Measurements from ENCODE around the gene ABHD13.

Gene ABHD13

DNA sequence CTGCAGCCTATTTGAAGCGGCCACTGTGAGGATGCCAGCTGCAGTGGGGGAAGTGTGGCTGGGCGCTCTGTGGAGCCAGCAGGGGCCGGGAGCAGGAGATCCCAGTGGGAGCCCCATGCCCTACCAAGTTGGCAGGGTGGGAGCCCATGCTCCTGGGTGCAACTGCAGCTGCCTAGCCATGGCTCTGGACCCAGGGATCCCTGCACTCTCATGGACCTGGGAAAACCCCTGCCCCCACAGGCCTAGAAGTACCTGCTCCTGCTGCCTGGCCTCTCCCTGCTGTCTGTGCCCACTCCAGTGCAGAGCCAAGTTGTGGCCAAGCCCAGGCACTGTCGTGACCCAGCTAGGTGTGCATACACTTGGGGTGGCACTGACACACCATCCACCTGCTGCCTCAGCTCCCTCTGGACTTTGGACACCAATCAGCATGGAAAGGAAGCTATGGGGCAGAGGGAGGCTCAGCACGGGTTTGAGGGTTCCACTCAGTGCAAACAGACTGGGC lies 23.7 kb upstream of the ABHD13 start:
- TF ChIP-seq, protein P1, sequence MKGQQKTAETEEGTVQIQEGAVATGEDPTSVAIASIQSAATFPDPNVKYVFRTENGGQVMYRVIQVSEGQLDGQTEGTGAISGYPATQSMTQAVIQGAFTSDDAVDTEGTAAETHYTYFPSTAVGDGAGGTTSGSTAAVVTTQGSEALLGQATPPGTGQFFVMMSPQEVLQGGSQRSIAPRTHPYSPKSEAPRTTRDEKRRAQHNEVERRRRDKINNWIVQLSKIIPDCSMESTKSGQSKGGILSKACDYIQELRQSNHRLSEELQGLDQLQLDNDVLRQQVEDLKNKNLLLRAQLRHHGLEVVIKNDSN (IDR thresholded peaks at IDR 0.05), result no peak
- TF ChIP-seq NFIC (IDR thresholded peaks at IDR 0.05), result no peak
- TF ChIP-seq FOXM1 (IDR thresholded peaks at IDR 0.05; ENCODE audit: borderline replicate concordance, low read depth), result no peak
- no peak for TF ChIP-seq TCF12 (IDR thresholded peaks at IDR 0.05; ENCODE audit: low read depth)
- TF ChIP-seq TAF1 (IDR thresholded peaks at IDR 0.05; ENCODE audit: low read depth), result no peak
- TF ChIP-seq, protein P2, sequence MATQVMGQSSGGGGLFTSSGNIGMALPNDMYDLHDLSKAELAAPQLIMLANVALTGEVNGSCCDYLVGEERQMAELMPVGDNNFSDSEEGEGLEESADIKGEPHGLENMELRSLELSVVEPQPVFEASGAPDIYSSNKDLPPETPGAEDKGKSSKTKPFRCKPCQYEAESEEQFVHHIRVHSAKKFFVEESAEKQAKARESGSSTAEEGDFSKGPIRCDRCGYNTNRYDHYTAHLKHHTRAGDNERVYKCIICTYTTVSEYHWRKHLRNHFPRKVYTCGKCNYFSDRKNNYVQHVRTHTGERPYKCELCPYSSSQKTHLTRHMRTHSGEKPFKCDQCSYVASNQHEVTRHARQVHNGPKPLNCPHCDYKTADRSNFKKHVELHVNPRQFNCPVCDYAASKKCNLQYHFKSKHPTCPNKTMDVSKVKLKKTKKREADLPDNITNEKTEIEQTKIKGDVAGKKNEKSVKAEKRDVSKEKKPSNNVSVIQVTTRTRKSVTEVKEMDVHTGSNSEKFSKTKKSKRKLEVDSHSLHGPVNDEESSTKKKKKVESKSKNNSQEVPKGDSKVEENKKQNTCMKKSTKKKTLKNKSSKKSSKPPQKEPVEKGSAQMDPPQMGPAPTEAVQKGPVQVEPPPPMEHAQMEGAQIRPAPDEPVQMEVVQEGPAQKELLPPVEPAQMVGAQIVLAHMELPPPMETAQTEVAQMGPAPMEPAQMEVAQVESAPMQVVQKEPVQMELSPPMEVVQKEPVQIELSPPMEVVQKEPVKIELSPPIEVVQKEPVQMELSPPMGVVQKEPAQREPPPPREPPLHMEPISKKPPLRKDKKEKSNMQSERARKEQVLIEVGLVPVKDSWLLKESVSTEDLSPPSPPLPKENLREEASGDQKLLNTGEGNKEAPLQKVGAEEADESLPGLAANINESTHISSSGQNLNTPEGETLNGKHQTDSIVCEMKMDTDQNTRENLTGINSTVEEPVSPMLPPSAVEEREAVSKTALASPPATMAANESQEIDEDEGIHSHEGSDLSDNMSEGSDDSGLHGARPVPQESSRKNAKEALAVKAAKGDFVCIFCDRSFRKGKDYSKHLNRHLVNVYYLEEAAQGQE (IDR thresholded peaks at IDR 0.05; ENCODE audit: low read depth), result no peak
- TF ChIP-seq YY1 (IDR thresholded peaks at IDR 0.05; ENCODE audit: low read depth), result no peak
- no peak for TF ChIP-seq CREB1 (IDR thresholded peaks at IDR 0.05; ENCODE audit: low read depth)
- TF ChIP-seq EP300 (IDR thresholded peaks at IDR 0.05; ENCODE audit: borderline replicate concordance), result no peak
- no peak for TF ChIP-seq CEBPB (IDR thresholded peaks at IDR 0.05)
- no peak for TF ChIP-seq TEAD4 (IDR thresholded peaks at IDR 0.05)
- no peak for TF ChIP-seq RAD21 (IDR thresholded peaks at IDR 0.05; ENCODE audit: low read depth)
- TF ChIP-seq ZBTB7A (IDR thresholded peaks at IDR 0.05; ENCODE audit: low read depth), result no peak
- TF ChIP-seq, protein P3, sequence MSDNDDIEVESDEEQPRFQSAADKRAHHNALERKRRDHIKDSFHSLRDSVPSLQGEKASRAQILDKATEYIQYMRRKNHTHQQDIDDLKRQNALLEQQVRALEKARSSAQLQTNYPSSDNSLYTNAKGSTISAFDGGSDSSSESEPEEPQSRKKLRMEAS (IDR thresholded peaks at IDR 0.05), result no peak
- no peak for TF ChIP-seq EGR1 (IDR thresholded peaks at IDR 0.05)

DNA sequence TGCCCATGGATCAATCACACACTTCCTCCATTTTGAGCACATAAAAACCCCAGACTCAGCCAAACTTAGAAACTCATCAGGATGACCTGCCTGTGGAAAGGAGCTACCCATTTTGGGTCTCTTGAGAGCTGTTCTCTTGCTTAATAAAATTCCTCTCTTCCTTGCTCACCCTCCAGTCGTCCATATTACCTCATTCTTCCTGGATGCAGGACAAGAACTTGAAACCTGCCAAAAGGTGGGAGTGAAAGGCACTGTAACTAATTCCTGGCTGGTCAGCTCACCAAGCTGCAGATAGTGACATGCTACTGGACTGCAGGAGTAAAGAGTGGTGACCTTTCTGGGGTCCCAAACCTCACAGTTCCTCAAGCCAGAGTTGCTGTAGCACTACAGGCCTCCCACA lies 23.0 kb upstream of the ABHD13 start:
- TF ChIP-seq YY1 (IDR thresholded peaks at IDR 0.05; ENCODE audit: low read depth), result no peak

DNA sequence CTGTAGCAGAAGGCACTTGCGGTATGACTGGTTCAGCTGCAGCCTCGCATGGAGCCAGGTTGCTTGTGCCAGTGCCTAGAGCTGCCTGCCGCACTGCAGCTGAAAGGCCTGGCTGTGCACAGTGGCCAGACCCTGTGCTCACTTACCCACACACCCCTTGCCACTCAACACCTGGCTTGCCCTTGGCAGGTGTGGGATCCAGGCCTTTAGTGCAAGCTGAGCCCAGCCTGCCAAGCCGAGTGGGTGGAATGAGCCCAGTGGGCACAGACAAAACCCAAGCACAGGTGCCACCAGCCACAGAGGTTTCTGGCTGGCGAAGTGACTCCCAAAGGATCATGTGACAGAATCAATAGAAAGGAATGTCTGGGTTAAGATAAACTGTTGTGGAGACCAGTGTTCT lies 22.3 kb upstream of the ABHD13 start:
- TF ChIP-seq YY1 (IDR thresholded peaks at IDR 0.05; ENCODE audit: low read depth), result no peak
- no peak for TF ChIP-seq CEBPB (IDR thresholded peaks at IDR 0.05)
- TF ChIP-seq, protein P2 (IDR thresholded peaks at IDR 0.05; ENCODE audit: low read depth), result no peak
- TF ChIP-seq, protein P3 (IDR thresholded peaks at IDR 0.05), result no peak
- no peak for TF ChIP-seq TEAD4 (IDR thresholded peaks at IDR 0.05)
- no peak for TF ChIP-seq TAF1 (IDR thresholded peaks at IDR 0.05; ENCODE audit: low read depth)
- TF ChIP-seq, protein P1 (IDR thresholded peaks at IDR 0.05), result no peak
- TF ChIP-seq EP300 (IDR thresholded peaks at IDR 0.05; ENCODE audit: borderline replicate concordance), result no peak
- no peak for TF ChIP-seq NFIC (IDR thresholded peaks at IDR 0.05)
- no peak for TF ChIP-seq EGR1 (IDR thresholded peaks at IDR 0.05)

DNA sequence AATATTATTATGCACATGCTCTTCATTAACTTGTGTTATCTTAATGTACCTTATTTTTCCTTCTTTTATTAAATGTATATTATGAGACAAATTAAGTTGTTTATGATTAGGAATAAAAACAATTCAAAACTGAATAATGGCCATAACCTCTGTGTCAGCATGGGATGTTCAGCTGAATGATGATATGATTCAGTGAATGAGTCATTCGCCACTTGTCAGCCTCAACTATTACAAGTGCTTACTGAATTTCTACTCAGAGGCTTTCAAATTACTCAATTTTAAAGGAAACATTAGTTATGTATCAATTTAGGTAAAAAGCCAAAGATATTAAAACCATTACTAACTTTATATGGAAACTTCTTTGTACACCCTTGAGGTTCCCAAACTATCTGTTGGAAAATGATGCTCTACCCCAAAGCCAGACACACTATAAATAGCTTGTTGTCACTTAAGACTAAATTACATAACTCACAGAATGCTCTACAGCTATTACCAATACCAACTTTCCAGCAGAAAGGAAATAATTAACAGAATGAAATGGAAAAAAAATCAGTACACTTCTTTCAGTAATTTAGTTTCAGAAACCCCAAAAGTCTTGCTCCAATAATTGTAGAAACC lies 17.3 kb upstream of the ABHD13 start:
- TF ChIP-seq YY1 (IDR thresholded peaks at IDR 0.05; ENCODE audit: low read depth) (no peak), EP300 (IDR thresholded peaks at IDR 0.05; ENCODE audit: borderline replicate concordance) (no peak), CEBPB (IDR thresholded peaks at IDR 0.05) (no peak), ZBTB7A (IDR thresholded peaks at IDR 0.05; ENCODE audit: low read depth) (no peak), CREB1 (IDR thresholded peaks at IDR 0.05; ENCODE audit: low read depth) (no peak)
- TF ChIP-seq, protein P1 (IDR thresholded peaks at IDR 0.05), result no peak
- TF ChIP-seq, protein P2 (IDR thresholded peaks at IDR 0.05; ENCODE audit: low read depth), result no peak
